Measurements from ENCODE around the gene SCGB1D2. TPM values are rescaled to one million over a fixed set of nuclear protein-coding genes. Genes with fewer than 3 reads are reported as not detected.
"Not testable (repeated sequence)": the region's sequence is repeated elsewhere in the genome, so short reads cannot be mapped to it uniquely, and the experiment has no call there.

SCGB1D2 gene, protein sequence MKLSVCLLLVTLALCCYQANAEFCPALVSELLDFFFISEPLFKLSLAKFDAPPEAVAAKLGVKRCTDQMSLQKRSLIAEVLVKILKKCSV
- total RNA-seq (ENCODE audit: low replicate concordance): not detected in 2 replicates
- long read RNA-seq: 0 reads

DNA sequence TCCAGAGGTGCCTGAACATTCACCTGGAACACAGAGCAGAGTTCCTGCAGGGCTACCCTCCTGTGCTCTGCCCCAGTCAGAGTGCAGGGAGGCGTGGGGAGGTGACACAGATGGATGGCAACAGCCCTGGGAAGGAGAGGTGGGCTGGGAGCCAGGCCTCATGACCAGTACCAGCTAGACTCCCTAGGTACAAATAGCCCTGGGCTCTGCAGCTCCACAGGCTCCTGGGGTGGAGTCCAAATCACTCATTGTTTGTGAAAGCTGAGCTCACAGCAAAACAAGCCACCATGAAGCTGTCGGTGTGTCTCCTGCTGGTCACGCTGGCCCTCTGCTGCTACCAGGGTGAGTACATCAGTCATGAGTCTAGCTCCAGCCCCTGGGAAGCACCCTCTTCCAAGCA is at the start of gene SCGB1D2:
TSS of gene SCGB1D2 (plus strand) at position 219 of the 400 bp plus-strand sequence. CDS start at position 288, 69 bp downstream.
- Mint-ChIP-seq H3K27me3 (peaks cover 31% of the 10 kb centered on the region), H3K27ac (no peak within 1 kb of the TSS)

GRCh38 chr11:62193952-62194351 is 48.1 kb upstream of the SCGB1D2 start:
- Mint-ChIP-seq H3K4me1 (ENCODE audit: unreplicated experiment) (no peaks in the 10 kb centered on the region), H3K27me3 (peaks cover 43% of the 10 kb centered on the region), H3K27ac (no peak overlapping the region), H3K9me3 (no peaks in the 10 kb centered on the region), H3K36me3 (no peaks in the 10 kb centered on the region), H3K4me3 (no peak overlapping the region)
- DNase-seq (ENCODE audit: extremely low spot score, unreplicated experiment): no peak
- no peak for TF ChIP-seq CTCF (conservative IDR thresholded peaks at IDR 0.05)

More for the DNA sequence above, at the start of gene SCGB1D2:
- H3K9me3 Mint-ChIP-seq: peaks cover 5% of the 10 kb centered on the region
- DNase-seq (ENCODE audit: extremely low spot score, unreplicated experiment): no peak
- peaks cover 10% of the 10 kb centered on the region for H3K4me1 Mint-ChIP-seq (ENCODE audit: unreplicated experiment)
- H3K36me3 Mint-ChIP-seq: no peaks in the 10 kb centered on the region
- TF ChIP-seq CTCF (conservative IDR thresholded peaks at IDR 0.05): no peak
- no peak within 1 kb of the TSS for H3K4me3 Mint-ChIP-seq

DNA sequence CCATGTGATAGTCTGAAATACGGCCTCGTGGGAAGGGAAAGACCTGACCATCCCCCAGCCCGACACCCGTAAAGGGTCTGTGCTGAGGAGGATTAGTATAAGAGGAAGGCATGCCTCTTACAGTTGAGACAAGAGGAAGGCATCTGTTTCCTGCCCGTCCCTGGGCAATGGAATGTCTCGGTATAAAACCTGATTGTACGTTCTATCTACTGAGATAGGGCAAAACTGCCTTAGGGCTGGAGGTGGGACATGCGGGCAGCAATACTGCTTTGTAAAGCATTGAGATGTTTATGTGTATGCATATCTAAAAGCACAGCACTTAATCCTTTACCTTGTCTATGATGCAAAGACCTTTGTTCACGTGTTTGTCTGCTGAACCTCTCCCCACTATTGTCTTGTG is 47.0 kb upstream of the SCGB1D2 start:
- H3K36me3 Mint-ChIP-seq; H3K9me3 Mint-ChIP-seq; DNase-seq (ENCODE audit: extremely low spot score, unreplicated experiment); H3K4me3 Mint-ChIP-seq; H3K4me1 Mint-ChIP-seq (ENCODE audit: unreplicated experiment); H3K27ac Mint-ChIP-seq: not testable (repeated sequence)
- peaks cover 33% of the 10 kb centered on the region for H3K27me3 Mint-ChIP-seq

GRCh38 chr11:62195945-62196344 is 46.1 kb upstream of the SCGB1D2 start:
- Mint-ChIP-seq H3K36me3 (no peaks in the 10 kb centered on the region), H3K4me3 (no peak overlapping the region), H3K27ac (no peak overlapping the region), H3K4me1 (ENCODE audit: unreplicated experiment) (no peaks in the 10 kb centered on the region), H3K9me3 (no peaks in the 10 kb centered on the region), H3K27me3 (peaks cover 27% of the 10 kb centered on the region)
- no peak for TF ChIP-seq CTCF (conservative IDR thresholded peaks at IDR 0.05)
- no peak for DNase-seq (ENCODE audit: extremely low spot score, unreplicated experiment)

- not testable (repeated sequence) for H3K27ac Mint-ChIP-seq; H3K9me3 Mint-ChIP-seq; DNase-seq (ENCODE audit: extremely low spot score, unreplicated experiment); H3K4me1 Mint-ChIP-seq (ENCODE audit: unreplicated experiment); H3K36me3 Mint-ChIP-seq; H3K4me3 Mint-ChIP-seq
- peaks cover 31% of the 10 kb centered on the region for H3K27me3 Mint-ChIP-seq
These were observed 44.6 kb upstream of the SCGB1D2 start for GRCh38 chr11:62197400-62197799.

- TF ChIP-seq CTCF (conservative IDR thresholded peaks at IDR 0.05): no peak
- Mint-ChIP-seq H3K4me3 (no peak overlapping the region), H3K27ac (no peak overlapping the region)
These were observed 40.7 kb upstream of the SCGB1D2 start for GRCh38 chr11:62201376-62201775.

GRCh38 chr11:62202910-62203309 is 39.1 kb upstream of the SCGB1D2 start:
- Mint-ChIP-seq H3K27me3 (peaks cover 17% of the 10 kb centered on the region), H3K4me1 (ENCODE audit: unreplicated experiment) (no peaks in the 10 kb centered on the region), H3K36me3 (no peaks in the 10 kb centered on the region), H3K9me3 (no peaks in the 10 kb centered on the region), H3K4me3 (no peak overlapping the region), H3K27ac (no peak overlapping the region)
- no peak for DNase-seq (ENCODE audit: extremely low spot score, unreplicated experiment)
- no peak for TF ChIP-seq CTCF (conservative IDR thresholded peaks at IDR 0.05)

More at GRCh38 chr11:62201376-62201775, 40.7 kb upstream of the SCGB1D2 start:
- no peaks in the 10 kb centered on the region for H3K36me3 Mint-ChIP-seq
- H3K4me1 Mint-ChIP-seq (ENCODE audit: unreplicated experiment): no peaks in the 10 kb centered on the region
- no peaks in the 10 kb centered on the region for H3K9me3 Mint-ChIP-seq
- peaks cover 15% of the 10 kb centered on the region for H3K27me3 Mint-ChIP-seq
- DNase-seq (ENCODE audit: extremely low spot score, unreplicated experiment): no peak
